Cortex of kidney (tissue), 1 donor: ENCODE data around the gene GPX5.
"Not testable (repeated sequence)": the region's sequence is repeated elsewhere in the genome, so short reads cannot be mapped to it uniquely, and the experiment has no call there.

Source experiments
- DNase-seq: peaks from one replicate; lab custom pipeline; 2025; lab: John Stamatoyannopoulos, UW

The GPX5 gene, protein sequence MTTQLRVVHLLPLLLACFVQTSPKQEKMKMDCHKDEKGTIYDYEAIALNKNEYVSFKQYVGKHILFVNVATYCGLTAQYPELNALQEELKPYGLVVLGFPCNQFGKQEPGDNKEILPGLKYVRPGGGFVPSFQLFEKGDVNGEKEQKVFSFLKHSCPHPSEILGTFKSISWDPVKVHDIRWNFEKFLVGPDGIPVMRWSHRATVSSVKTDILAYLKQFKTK

DNA sequence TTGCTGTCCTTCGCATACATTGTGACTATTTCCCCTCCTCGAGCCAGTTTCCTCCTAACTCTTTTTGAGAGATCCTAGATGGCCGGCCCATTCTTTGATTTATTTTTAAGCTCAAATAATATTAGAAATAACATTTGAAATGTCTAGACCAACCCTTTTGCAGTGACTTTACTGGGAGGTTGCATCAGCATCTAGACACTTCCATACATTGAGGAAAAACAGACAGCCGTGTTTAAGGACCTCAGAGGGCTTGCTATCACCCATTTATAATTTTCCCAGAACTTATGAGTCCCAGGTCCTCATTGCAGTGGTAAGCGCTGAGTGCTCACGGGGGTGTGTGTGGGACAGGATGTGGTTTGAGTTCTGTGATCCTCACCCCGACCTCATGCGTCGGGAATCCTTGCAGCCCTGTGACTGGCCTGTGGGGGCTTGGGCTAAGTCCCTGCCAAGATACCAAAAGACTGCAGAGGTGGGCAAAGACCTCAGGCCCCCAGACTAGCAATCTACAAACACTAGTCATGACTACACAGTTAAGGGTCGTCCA lies at the start of gene GPX5:
GPX5 (plus strand) TSS at position 386 of the 544 bp plus-strand sequence; CDS start at position 519, 133 bp downstream.
- DNase-seq = no peak

DNA sequence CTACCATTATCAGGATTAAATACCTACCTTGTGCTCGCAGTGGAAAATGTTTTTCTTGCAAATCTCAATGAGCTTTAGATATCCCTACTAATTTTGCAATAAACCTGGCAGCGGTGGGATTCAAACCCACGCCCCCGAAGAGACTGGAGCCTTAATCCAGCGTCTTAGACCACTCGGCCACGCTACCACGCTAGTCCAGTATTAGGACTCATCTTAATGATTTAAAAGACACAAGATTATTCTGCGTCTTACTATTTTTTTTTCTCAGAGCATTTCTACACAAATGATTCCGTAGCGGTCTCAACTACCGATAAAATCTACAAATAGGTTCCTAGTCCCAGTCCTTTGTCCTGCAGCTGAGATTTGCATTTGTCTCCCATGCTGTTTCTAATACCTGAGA lies 47.2 kb upstream of the GPX5 start:
- no peak for DNase-seq

DNA sequence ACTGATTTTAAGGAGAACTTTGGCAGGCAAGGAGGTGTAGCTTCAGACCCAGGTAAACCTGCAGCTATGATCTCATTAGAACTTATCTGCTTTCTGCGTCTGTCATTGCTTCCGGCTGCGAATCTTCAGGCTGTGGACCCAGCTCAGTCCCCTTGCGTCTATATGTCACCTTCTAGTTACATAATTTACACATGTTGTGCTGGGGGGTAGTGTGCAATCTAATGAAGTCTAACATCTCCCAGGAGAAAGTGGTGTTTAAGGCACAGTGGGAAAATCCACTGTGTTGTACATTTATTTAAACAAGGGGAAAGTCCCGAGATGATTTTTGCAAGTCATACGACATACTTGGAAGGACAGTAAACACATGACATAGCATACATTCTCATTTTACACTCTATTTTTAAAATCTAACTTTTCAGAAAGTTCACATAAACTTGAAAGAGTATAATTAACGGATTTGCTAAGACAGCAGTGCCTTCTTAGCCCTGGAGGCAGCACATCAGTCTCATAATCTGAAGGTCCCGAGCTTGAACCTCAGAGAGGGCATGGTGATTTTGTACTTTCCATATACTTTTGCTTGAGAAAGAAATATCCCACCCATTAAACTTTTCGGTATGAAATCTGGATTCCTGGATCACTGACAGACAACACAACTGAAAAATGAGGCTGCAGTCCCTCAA lies 45.3 kb upstream of the GPX5 start:
- no peak for DNase-seq

DNA sequence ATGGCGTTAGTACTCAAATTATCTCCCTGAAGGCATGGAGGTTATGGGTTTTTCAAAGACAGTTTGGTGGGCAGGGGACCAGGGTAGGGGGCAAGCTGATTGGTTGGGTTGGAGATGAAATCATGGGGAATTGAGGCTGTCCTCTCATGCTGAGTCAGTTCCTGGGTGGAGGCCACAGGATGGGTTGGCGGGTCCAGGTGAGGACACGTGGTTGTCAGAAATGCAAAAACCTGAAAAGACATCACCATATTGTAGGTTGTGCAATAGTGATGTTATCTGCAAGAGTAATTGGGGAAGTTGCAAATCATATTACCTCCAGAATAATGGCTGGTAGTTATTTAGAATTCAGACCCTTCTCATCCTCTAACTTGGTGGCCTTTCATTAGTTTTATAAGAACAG lies 40.2 kb upstream of the GPX5 start:
- no peak for DNase-seq

DNA sequence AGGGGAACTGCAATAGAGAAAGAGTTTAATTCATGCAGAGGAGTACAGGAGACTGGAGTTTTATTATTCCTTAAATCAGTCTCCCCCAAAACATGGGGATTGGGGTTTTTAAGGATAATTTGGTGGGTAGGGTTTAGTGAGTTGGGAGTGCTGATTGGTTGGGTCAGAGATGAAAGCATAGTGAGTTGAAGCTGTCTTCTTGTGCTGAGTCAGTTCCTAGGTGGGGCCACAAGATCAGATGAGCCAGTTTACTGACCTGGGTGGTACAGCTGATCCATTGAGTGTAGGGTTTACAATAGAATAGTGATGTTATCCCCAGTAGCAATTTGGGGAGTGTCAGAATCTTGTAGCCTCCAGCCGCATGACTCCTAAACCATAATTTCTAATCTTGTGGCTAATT lies 39.1 kb upstream of the GPX5 start:
- DNase-seq = no peak

DNA sequence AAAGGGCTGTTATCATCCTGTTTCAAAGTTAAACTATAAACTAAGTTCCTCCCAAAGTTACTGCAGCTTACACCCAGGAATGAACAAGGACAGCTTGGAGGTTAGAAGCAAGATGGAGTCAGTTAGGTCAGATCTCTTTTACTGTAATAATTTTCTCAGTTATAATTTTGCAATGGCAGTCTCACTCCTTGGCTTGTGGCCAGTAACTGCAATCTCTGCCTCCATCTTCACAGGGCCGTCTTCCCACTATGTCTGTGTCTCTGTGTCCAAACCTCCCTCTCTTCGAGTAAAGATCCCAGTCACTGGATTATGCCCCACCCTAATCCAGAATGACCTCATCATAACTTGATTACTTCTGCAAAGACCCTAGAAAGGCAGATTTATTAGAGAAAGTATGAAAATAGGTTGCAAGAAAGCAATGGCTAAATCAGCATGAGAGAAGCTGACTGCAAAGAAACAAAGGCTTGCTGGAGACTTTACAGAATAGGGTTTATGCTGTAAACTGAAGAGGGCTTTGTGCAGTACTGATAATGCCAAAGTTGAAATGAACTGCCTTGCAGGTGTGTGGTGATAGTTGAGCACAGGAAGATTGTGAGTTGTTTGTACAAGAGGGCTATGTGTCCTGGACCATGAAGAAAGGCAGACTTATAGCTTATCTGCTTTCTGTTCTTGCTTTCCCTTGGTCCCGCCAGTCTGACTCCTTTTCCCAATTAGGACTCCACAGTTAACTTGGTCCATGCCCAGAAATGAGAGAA lies 38.5 kb upstream of the GPX5 start:
- DNase-seq = no peak

DNA sequence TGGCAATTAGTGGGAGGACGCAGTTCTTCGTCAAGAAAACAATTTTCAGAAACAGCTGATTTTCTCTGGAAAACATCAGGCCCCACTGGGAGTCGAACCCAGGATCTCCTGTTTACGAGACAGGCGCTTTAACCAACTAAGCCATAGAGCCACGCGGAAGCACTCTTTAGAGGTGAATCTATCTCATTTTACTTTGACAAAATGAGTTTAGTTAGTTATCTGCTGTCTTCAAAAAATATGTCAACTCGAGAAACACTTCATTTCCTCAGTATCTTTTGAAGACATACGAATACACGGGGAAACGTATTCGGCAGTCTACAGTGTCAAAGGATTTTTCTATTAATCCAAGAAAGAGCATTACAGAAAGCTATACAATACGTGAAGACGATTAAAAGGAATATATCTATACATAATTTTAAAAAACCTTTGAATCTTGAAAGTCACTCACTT lies 36.7 kb upstream of the GPX5 start:
- DNase-seq = no peak

DNA sequence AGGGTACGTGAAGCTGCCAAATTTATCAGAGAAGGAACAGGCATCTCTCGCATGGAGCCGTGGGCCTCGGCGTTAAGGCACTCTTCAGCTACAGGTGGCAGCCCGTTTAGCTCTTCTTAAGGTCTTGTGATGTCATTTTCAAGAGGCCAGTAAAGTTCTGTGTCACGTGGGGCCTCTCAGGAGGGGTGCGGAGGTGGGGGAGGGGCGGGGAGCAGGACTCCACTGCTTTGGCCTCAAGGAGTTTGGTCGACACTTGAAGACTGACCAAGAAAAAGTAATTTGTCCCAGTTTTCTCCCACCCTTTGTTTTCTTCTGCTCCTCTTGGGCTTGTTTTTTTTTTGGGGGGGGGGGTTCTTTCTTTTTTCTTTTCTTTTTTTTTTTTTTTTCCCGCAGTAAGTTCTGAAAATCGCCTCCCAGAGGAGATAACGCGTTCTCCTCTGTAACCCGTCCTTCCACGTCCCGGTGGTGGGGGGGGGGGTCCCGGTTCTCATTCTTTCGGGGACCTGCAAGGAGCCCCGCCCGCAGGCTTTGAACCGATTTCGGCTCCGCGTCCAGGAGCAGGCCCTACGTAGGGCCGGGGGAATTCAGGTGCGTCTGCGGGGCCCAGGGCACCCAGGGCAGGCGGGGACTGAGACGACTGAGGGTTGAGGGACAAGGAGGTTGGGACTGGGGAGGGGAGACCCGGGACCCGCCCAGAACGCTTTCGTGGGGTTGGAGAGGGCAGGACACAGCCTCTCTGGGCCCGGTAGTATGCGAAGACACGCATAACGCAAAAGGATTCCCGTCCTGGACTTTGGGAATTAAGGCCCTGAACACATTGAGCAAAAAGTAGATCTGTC lies 36.1 kb upstream of the GPX5 start:
- DNase-seq = no peak

DNA sequence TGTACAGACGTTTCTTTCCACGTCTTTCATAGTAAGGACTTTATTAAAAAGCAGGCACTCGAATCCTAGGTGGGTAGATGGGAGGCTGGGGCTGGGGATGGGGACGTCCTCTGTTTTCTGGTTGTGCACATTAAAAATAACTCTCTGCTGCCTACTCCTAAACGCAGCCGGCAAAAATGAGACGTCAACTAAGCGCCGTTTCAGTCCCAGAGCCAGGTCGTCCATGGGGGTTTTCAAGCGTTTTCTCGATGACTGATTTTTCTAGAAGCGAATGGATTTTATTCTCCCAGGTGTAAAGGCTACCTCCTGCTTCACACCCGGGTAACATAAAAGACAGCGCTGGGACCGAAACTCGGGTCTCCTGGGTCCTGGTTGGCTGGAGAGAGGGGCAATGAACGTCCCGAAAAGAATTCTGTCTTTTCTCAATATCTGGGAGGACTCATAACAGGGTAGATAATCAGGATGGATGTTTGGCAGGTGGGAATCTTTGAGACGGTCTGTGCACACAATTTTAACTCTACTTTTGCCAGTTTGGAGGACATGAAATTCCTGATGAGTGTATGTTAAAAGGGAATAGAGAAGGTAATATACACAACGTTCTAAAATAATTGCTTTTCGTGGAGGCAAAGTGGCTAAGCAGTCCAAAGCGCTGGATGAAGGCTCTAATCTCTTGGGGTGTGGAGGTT lies 35.3 kb upstream of the GPX5 start:
- no peak for DNase-seq

DNA sequence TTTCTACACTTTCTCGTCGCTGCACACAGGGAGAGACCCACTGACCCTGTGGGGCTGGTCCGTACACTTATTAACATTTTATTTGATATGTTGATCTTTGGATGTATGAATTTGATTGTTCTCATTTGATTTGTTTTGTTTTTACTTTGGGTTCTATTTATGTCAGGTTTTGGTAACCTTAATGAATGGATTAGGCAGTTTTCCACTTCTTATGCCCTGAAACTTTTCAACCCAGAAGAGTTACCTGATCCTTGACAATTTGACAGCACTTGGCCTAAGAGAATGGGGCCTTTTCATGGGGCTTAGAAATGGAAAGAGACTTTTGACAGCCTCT lies 33.7 kb upstream of the GPX5 start:
- DNase-seq = no peak

DNA sequence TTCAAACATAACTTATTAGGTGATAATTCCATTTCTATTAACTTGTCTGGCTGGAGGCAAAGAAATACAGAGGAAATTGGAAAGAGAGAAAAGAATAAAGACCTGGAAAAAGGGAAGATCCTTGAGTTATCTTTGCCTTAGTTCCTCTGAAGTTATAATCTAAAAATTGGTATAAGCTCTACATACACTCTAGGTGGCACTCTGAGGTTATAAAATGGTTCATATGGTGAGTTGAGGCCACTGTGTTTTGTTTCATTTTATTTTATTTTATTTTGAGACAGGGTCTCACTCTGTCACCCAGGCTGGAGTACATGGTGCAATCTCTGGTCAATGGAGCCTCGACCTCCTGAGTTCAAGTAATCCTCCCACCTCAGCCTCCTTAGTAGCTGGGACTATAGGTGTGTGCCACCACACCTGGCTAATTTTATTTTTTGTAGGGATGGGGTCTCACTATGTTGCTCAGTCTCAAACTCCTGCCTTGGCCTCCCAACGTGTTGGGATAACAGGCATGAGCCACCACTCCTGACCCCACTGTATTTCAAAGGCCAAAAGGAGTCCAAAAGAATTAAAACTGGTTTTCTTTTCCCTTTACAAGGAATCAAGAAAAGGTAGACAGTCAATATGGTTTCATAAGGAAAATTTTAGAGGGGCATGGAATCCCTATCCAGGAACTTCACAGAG lies 29.4 kb upstream of the GPX5 start:
- no peak for DNase-seq

DNA sequence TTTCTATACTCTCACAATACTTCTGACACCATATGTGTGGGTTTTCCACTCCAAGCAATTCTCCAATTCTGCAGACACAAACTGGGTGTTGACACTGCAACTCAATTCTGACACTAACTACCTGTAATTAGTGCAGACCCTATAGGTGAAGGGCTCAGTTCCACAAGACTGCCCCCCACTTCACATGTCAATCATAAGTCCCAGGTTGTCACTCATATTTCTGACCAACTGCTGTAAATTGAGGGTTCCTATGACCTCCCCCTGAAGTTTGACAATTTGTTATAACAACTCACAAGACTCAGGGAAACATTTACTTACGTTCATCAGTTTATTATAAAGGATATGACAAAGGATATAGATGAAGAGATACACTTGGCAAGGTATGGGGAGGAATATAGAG lies 28.4 kb upstream of the GPX5 start:
- DNase-seq = no peak

DNA sequence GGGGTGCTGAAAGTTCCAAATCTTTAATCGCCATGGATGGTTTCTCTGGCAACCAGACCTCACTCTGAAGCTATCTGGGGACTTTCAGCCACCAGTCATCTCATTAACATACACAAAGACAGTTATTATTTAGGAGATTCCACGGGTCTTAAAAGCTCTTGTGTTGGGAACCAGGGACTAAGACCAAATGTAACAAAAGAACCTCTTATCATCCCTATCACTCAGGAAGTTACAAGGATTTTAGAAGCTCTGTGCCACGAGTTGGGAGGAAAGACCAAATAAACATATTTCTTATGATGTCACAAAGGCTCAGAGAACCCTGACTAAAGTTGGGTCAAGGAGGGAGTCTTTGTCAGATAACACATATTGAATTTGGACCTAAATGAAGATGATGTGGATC lies 27.8 kb upstream of the GPX5 start:
- no peak for DNase-seq

DNA sequence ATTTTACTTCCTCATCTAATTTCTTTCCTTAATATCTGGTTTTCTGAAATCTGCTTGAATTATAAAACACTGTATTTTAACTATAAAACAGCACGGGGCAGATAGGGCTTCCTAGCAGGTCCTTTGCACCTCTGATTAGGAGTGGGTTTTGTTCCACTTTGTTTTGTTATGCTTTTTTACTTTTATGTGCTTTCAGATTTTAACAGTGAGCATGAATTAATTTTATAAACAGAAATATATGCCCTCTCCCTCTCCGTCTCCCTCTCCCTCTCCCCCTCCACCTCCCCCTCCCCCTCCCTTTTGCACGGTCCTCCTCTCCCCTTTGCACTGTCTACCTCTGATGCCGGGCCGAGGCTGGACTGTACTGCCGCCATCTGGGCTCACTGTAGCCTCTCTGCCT lies 24.4 kb upstream of the GPX5 start:
- no peak for DNase-seq

DNA sequence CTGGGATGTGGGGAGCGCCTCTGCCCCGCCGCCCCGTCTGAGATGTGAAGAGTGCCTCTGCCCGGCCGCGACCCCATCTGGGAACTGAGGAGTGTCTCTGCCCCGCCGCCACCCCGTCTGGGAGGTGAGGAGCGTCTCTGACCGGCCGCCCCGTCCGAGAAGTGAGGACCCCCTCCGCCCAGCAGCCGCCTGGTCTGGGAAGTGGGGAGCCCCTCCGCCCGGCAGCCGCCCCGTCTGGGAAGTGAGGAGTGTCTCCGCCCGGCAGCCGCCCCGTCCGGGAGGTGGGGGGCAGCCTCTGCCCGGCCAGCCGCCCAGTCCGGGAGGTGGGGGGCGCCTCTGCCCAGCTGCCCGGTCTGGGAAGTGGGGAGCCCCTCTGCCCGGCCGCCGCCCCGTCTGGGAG lies 23.5 kb upstream of the GPX5 start:
- not testable (repeated sequence) for DNase-seq

DNA sequence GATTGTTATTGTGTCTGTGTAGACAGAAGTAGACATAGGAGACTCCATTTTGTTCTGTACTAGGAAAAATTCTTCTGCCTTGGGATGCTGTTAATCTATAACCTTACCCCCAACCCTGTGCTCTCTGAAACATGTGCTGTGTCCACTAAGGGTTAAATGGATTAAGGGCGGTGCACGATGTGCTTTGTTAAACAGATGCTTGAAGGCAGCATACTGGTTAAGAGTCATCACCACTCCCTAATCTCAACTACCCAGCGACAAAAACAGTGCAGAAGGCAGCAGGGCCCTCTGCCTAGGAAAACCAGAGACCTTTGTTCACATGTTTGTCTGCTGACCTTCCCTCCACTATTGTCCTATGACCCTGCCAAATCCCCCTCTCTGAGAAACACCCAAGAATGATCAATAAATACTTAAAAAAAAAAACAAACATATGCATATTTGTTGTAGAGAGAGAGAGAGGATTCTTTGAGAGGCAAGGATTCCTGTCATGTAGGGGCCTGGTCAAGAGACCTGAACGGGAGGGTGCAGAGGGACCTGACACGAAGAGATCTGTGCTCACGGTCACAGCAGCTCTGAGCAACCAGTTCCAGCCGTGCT lies 22.9 kb upstream of the GPX5 start:
- DNase-seq = not testable (repeated sequence)

DNA sequence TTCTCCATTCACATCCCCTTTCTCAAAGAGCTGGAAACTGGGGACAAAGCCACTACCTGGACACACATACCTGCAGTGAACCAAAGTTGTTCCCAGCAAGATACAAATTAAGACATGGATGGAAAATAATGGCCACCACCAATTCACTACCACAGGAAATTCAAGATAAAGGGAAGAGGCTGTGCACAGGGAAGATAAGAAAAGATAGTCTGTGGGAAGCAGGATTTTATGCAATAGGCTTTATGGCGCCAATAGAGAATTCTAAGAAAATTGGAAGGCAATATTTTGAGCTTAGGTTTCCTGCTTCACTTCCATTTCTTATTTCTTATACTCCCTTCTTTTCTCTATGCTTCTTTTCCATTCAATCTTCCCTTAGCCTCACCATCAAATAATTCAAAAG lies 19.9 kb upstream of the GPX5 start:
- DNase-seq = no peak

DNA sequence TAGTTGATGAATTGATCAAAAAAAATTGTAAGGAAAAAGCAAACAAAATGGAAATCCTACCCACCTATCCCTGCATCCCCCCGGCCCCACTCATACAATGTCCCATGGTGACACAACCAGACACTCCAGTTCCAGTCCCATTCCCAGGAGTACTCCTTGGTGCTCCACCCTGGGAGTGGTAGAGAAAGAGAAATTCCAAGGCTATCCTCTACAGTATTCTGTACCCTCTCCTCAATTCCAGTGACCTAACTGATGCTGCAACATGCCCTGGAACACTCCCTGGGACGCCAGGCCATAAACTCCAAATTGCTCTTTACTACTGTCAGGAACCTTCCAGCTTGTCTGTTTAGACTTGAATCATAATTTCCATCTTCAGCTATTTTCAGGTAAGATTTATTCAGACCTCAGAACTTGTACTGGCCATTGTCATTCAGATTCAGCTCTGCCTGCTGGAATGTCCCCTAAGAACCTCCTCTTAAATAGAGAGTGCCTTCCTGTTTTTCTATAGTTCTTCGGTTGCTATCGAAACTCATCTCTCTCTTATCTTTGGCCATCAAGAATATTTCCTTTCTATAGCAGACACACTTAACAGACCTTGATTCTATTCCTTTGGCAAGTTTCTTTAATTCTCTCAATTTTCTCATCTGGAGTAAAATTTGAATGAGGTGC lies 18.7 kb upstream of the GPX5 start:
- no peak for DNase-seq

DNA sequence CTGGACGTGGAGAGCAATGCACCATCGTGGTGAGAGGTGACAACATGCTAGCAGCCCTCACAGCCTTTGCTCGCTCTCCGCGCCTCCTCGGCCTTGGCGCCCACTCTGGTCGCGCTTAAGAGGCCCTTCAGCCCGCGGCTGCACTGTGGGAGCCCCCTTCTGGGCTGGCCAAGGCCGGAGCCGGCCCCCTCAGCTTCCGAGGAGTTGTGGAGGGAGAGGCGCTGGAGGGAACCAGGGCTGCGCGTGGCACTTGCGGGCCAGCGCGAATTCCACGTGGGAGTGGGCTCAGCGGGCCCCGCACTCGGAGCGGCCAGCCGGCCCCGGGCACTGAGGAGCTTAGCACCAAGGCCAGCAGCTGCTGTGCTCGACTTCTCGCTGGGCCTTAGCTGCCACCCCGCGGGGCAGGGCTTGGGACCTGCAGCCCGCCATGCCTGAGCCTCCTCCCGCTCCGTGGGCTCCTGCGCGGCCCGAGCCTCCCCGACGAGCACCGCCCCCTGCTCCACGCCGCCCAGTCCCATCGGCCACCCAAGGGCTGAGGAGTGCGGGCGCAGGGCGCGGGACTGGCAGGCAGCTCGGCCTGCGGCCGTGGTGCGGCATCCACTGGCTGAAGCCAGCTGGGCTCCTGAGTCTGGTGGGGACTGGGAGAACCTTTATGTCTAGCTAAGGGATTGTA lies 13.9 kb upstream of the GPX5 start:
- no peak for DNase-seq
